ENCODE data around the gene TEX54.
"Not testable (repeated sequence)": the region's sequence is repeated elsewhere in the genome, so short reads cannot be mapped to it uniquely, and the experiment has no call there.

The TEX54 gene

DNA sequence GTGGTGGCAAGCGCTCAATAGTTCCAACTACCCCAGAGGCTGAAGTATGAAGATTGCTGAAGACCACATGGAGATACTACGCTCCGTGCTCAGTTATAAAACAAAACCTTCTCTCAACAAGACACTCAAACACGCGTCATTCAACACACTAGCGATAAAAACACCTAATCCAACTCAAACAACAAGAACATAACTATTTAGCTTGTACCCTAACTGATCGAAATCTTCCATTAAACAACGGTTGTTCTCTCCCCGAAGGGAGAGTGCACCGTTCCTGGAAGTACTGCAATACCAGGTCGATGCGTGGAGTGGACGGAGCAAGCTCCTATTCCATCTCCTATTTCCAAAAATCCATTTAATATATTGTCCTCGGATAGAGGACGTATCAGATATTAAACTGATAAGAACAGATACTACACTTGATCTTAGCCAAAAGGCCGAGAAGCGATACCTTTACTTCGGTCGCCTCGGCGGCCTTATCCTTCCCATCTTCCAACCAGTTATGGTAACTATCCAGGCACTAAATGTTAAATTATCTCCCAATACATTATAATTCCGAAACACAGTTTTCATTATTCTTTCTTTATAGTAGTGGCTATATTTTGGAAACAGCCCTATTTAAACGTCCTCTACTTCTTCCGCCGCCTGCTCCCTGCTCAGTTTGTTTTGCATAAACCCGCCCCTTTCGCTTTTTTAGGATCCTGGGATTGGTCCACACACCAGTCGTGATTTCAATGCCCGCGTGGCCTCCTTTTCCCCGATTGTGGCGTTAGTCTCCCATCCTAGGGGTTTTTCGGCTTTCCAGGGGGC is 8.9 kb upstream of the TEX54 start:
- DNase-seq (ENCODE audit: low read depth): peak; percentile 99
- TF ChIP-seq, protein P1, sequence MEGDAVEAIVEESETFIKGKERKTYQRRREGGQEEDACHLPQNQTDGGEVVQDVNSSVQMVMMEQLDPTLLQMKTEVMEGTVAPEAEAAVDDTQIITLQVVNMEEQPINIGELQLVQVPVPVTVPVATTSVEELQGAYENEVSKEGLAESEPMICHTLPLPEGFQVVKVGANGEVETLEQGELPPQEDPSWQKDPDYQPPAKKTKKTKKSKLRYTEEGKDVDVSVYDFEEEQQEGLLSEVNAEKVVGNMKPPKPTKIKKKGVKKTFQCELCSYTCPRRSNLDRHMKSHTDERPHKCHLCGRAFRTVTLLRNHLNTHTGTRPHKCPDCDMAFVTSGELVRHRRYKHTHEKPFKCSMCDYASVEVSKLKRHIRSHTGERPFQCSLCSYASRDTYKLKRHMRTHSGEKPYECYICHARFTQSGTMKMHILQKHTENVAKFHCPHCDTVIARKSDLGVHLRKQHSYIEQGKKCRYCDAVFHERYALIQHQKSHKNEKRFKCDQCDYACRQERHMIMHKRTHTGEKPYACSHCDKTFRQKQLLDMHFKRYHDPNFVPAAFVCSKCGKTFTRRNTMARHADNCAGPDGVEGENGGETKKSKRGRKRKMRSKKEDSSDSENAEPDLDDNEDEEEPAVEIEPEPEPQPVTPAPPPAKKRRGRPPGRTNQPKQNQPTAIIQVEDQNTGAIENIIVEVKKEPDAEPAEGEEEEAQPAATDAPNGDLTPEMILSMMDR (IDR thresholded peaks at IDR 0.05; ENCODE audit: low read depth, low read length, missing control alignments): no peak
- H3K4me3 ChIP-seq (ENCODE audit: low read depth, low read length): peak overlapping the region; percentile 95
- in situ Hi-C loops (cut with HindIII; ENCODE audit: low sequenced_read_pairs): no loop called here

DNA sequence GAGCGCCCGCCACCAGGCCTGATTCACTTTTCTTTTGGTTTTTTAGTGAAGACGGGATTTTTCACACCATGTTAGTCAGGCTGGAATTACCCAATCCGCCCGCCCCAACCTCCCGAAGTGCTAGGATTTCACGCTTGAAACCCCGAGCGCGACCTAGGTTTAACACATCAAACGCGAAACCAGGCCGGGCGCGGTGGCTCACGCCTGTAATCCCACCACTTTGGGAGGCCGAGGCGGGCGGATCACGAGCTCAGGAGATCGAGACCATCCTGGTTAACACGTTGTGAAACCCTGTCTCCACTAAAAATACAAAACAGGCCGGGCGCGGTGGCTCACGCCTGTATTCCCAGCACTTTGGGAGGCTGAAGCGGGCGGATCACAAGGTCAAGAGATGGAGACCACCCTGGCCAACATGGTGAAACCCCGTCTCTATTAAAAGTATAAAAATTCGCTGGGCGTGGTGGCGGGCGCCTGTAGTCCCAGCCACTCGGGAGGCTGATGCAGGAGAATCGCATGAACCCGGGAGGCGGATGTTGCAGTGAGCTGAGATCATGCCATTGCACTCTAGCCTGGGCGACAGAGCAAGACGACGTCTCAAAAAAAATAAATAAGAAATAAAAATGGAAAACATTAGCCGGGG is 8.2 kb upstream of the TEX54 start:
- H3K4me3 ChIP-seq (ENCODE audit: low read depth, low read length): peak overlapping the region; percentile 95
- in situ Hi-C loops (cut with HindIII; ENCODE audit: low sequenced_read_pairs): not testable (repeated sequence)
- peak; percentile 45 for DNase-seq (ENCODE audit: low read depth)

DNA sequence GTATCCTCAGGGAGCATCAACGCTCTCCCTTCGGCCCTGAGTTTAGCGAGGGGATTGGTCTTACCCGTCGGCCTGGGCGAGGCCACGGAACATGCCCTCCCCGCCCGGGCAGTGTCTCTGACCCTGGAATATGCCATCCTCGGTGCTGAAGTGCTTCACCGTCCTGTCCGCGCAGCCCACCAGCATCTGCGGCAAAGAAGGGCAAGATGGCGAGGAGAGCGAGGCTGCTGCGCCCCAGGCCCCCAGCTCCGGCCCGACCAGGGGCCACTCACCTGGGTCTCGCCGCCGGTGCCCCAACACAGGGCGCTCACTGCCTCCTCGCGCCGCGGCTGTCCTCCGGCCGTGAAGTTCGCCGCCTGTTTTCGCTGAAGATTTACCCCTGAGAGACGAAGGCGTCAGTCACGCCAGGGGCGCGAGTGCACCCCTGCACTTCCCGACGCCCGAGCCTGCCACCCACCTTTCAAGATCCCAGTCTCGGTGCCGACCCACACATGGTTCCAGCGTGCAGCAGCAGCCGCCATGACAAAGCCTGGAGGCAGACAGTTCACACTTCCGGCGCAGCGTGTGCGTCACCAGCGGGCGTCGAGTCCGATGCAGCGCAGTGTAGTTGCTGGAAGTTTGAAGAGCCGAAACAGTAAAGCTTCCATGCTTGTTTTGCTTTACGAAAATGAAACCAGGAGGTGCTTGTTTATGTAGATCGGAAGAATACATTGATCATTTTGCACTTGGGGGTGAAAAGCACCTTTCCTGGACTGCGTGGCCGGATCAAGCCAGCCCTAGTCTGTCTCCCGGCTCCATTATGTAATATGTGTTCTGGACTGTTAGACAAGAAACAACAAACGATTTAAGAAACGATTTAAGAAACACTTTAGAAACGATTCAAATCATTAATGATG is 6.7 kb upstream of the TEX54 start, which contains the start of gene WDR74:
Gene WDR74, minus strand, starts transcription at position 541 of the 896 bp plus-strand sequence. Its CDS starts 20 bp downstream, at position 521.
- H3K4me3 ChIP-seq (ENCODE audit: low read depth, low read length): peak within 1 kb of the TSS; percentile 95
- in situ Hi-C loops (cut with HindIII; ENCODE audit: low sequenced_read_pairs): no loop called here
- TF ChIP-seq, protein P1 (IDR thresholded peaks at IDR 0.05; ENCODE audit: low read depth, low read length, missing control alignments): no peak
- DNase-seq (ENCODE audit: low read depth): peak; percentile 83

DNA sequence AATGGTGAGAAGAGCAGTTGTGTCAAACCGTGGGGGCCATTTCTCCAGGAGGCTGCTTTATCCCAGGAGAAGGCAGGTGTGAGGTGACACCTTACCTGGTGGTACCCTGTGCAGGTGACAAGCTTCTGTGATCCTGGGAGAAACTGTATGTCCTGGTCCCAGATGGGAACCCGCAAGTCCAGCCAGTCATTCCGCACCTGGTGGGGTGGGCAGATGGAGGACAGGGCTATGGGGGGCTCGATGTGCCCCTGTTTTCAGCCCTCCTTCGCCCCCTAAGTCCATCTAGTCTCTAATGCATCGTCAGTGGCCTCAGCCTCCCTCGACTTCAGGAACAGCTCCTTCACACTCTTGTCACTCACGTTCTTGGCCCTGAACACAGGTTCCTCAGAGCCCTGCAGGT is 2.7 kb upstream of the TEX54 start:
- no peak for DNase-seq (ENCODE audit: low read depth)
- in situ Hi-C loops (cut with HindIII; ENCODE audit: low sequenced_read_pairs): no loop called here
- TF ChIP-seq, protein P1 (IDR thresholded peaks at IDR 0.05; ENCODE audit: low read depth, low read length, missing control alignments): no peak
- no peak overlapping the region for H3K4me3 ChIP-seq (ENCODE audit: low read depth, low read length)

DNA sequence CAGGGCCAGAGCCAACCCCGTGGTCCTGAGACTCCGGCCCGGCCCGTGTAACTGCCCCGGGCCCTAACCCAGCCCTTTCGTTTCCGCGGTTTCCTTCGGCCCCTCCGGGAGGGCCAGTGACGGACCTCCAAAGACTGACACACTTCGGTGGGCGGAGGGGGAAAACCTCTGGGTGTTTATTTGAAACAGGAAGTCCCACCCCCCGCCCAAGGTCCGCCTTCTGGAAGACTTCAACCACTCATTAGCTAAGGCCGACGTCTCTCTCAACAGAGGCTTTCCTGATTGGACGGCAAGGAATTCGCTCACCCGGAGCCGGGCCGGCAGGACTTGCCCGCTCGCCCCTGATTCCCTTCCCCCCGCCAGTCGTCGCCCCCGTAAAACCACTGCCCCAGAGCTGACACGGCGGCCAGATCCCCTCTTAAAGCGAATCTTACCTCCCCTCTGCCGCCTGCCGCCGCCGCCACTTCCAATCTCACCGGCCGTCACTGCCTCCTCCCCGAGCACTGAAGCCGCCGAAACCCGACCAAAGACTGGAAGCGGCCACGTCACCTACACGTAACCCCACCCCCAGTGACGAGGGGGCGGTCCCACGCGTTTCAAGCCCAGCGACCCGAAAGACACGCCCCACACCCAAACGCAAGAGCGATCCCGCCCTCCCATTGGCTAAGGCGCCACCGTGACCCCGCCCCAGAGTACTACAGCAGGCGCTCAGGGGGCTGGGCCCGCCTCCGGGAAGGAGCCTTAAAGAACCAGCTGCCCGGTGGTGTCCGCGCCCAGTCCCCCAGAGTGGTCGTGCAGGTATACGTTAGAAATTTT is 913 bp downstream of the TEX54 start, which contains the start of gene STX5:
Gene STX5, minus strand, starts transcription at position 532 of the 816 bp plus-strand sequence. CDS start 808 bp downstream, outside the sequence.
- TF ChIP-seq, protein P1 (IDR thresholded peaks at IDR 0.05; ENCODE audit: low read depth, low read length, missing control alignments): no peak
- in situ Hi-C loops (cut with HindIII; ENCODE audit: low sequenced_read_pairs): no loop called here
- peak within 1 kb of the TSS; percentile 92 for H3K4me3 ChIP-seq (ENCODE audit: low read depth, low read length)
- peak; percentile 98 for DNase-seq (ENCODE audit: low read depth)

DNA sequence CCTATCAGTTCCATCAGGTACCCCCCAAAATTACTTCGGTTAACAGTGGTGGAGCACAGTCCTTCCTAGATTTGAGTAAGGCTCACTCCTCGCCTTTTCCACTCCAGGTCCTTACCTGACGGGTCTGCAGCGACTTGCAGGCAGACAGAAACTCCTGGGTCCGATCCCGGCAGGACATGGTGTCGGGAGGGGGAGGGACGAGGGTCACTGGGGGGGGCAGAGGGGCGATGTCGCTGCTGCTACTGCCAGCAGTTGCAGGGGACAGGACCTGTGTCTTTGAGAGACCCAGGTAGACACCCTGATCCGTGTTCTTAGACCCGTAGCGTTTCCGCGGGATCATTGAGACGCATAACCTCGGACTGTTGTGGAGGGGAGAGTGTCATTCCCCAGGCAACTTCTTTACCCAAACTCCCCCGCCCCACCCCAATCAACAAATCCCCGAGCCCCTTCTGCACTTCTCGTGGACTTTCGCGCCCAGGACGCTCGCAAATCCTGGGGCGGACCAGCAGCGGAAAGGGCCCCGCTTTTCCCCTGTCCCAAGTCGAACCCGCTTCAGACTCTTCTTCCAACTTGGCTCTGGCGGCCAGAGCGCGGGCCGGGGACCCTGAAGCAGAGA is 1.6 kb downstream of the TEX54 start:
- peak overlapping the region; percentile 92 for H3K4me3 ChIP-seq (ENCODE audit: low read depth, low read length)
- in situ Hi-C loops (cut with HindIII; ENCODE audit: low sequenced_read_pairs): no loop called here
- TF ChIP-seq, protein P1 (IDR thresholded peaks at IDR 0.05; ENCODE audit: low read depth, low read length, missing control alignments): no peak
- DNase-seq (ENCODE audit: low read depth): no peak

DNA sequence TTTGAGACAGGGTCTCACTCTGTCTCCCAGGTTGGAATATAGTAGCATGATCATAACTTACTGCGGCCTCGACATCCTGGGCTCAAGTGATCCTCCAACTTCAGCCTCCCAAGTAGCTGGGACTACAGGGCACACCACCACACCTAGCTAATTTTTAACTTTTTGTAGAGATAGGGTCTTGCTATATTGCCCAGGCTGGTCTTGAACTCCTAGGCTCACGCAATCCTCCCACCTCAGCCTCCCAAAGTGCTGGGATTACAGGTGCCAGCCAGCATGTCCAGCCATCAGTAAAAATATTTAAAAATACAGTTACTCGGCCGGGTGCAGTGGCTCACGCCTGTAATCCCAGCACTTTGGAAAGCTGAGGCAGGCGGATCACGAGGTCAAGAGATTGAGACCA is 4.5 kb downstream of the TEX54 start:
- in situ Hi-C loops (cut with HindIII; ENCODE audit: low sequenced_read_pairs); H3K4me3 ChIP-seq (ENCODE audit: low read depth, low read length); DNase-seq (ENCODE audit: low read depth): not testable (repeated sequence)

All from astrocyte of the cerebellum (primary cell).